PC-9 (cell line): ENCODE data around the gene FANCI. TPM values are rescaled to one million over a fixed set of nuclear protein-coding genes. Genes with fewer than 3 reads are reported as not detected.
A peak's percentile ranks its signal among the peaks of the same experiment; 100 is the strongest.

Experiments used
- BruUV-seq: library from RNA; stranded (reverse); fragments of 400-500 nt; replicated peaks from 2 replicates; lab custom pipeline; 2021; lab: Mats Ljungman, UMichigan
- CTCF ChIA-PET: fragments of 300-600 bp; sonication (Branson Sonifier 250); formaldehyde crosslinking; loops from one replicate; lab custom pipeline; 2022; ENCODE audit warnings: antibody characterized with exemption; lab: Charles Lee
- POLR2A ChIA-PET: fragments of 300-600 bp; sonication (Branson Sonifier 250); formaldehyde crosslinking; loops from one replicate; lab custom pipeline; 2022; ENCODE audit warnings: antibody characterized with exemption; ENCODE audit not compliant: unreplicated experiment; lab: Charles Lee
- DNase-seq, 2 experiments: peaks; one replicate each; pipeline versions ENCODE4 v3.0.0 to v3.0.0-alpha.2; 2015 to 2022; ENCODE audit warnings: mixed read lengths in 1 of 2
- H2AFZ ChIP-seq: fragments of 200-600 bp; sonication (generic); 2 replicates; pipeline ENCODE4 v1.8.1; 2017; ENCODE audit warnings: antibody characterized with exemption
- H3F3A ChIP-seq: fragments of 200-600 bp; sonication (generic); 2 replicates; pipeline ENCODE4 v1.8.1; 2017; ENCODE audit warnings: antibody characterized with exemption, mild to moderate bottlenecking, low read depth; ENCODE audit not compliant: insufficient read depth
- H3K27ac ChIP-seq: fragments of 200-600 bp; sonication (generic); 2 replicates; pipeline ENCODE4 v1.6.1; 2016; ENCODE audit warnings: mixed run types
- H3K27me3 ChIP-seq: fragments of 200-600 bp; sonication (generic); 2 replicates; pipeline ENCODE4 v1.6.1; 2016; ENCODE audit warnings: low read depth, mixed run types; ENCODE audit not compliant: insufficient read depth
- H3K36me3 ChIP-seq: fragments of 200-600 bp; sonication (generic); 2 replicates; pipeline ENCODE4 v1.6.1; 2016; ENCODE audit warnings: low read depth, mixed run types
- H3K4me1 ChIP-seq: fragments of 200-600 bp; sonication (generic); replicated peaks from 2 replicates; pipeline ENCODE4 v1.6.1; 2016; ENCODE audit warnings: mixed run types; ENCODE audit not compliant: insufficient read depth
- H3K4me2 ChIP-seq: fragments of 200-600 bp; sonication (generic); 2 replicates; pipeline ENCODE4 v1.6.1; 2017; ENCODE audit warnings: mixed run types
- H3K4me3 ChIP-seq: fragments of 200-600 bp; sonication (generic); 2 replicates; pipeline ENCODE4 v1.6.1; 2016; ENCODE audit warnings: mixed run types
- H3K79me2 ChIP-seq: fragments of 200-600 bp; sonication (generic); 2 replicates; pipeline ENCODE4 v1.6.1; 2017; ENCODE audit warnings: low read depth, mixed run types
- H3K9me2 ChIP-seq: fragments of 200-600 bp; sonication (generic); 2 replicates; pipeline ENCODE4 v1.8.1; 2017; ENCODE audit warnings: mild to moderate bottlenecking; ENCODE audit not compliant: insufficient read depth
- H3K9me3 ChIP-seq: fragments of 200-600 bp; sonication (generic); 2 replicates; pipeline ENCODE4 v1.8.1; 2016; ENCODE audit warnings: low read depth; ENCODE audit not compliant: insufficient read depth
- H4K20me1 ChIP-seq: fragments of 200-600 bp; sonication (generic); 2 replicates; pipeline ENCODE4 v1.8.1; 2017; ENCODE audit not compliant: insufficient read depth
- CTCF ChIP-seq: fragments of 200-600 bp; sonication (generic); conservative IDR thresholded peaks from 2 replicates; pipeline ENCODE4 v1.6.1; 2017; ENCODE audit warnings: mixed run types, antibody characterized with exemption, mild to moderate bottlenecking, moderate library complexity
- EZH2 ChIP-seq: fragments of 200-600 bp; sonication (generic); IDR thresholded peaks from 2 replicates; pipeline ENCODE4 v1.8.0; 2017; ENCODE audit warnings: antibody characterized with exemption, low read depth
- intact Hi-C: fragments of 100-400 bp; cut with micrococcal nuclease; formaldehyde crosslinking; loops from one replicate; pipeline ENCODE4 v1.10.0; 2022; ENCODE audit not compliant: unreplicated experiment
- total RNA-seq: library from RNA; stranded (reverse); gene quantifications from 2 replicates; pipeline ENCODE4 v1.2.3, GENCODE V29; 2021

FANCI gene
- total RNA-seq, 1 experiment from 2014 or later = 126 TPM

- H3K4me1 ChIP-seq = no peaks in the 10 kb centered on the region
- intact Hi-C loops = no loop called here
- H3K4me3 ChIP-seq = no peak overlapping the region
- H2AFZ ChIP-seq = no peak overlapping the region
- BruUV-seq = no TSS peak
- H3K27ac ChIP-seq = no peak overlapping the region
- H3K79me2 ChIP-seq = no peaks in the 10 kb centered on the region
- H3K9me2 ChIP-seq = no peaks in the 10 kb centered on the region
- ChIA-PET POLR2A (interaction anchor here (0.6 kb wide), 1 partner anchor 63 kb away, joined by 7 read pairs; no protein-coding TSS in a partner anchor), CTCF (interaction anchor here (0.6 to 2.2 kb wide), 4 partner anchors 39 to 246 kb away, joined by 4 to 12 read pairs (median 6); no protein-coding TSS in a partner anchor)
- H4K20me1 ChIP-seq = no peaks in the 10 kb centered on the region
- no peaks in the 10 kb centered on the region for H3F3A ChIP-seq
- H3K36me3 ChIP-seq = no peaks in the 10 kb centered on the region
- no peaks in the 10 kb centered on the region for H3K9me3 ChIP-seq
- H3K4me2 ChIP-seq = no peak overlapping the region
- no peak for DNase-seq
- H3K27me3 ChIP-seq = peaks cover 77% of the 10 kb centered on the region
- no peak for TF ChIP-seq EZH2
- TF ChIP-seq CTCF = no peak
Measured at GRCh38 chr15:89360294-89360971, 116.7 kb downstream of the FANCI start.

GRCh38 chr15:89361451-89362202 is 117.8 kb downstream of the FANCI start:
- TF ChIP-seq CTCF = no peak
- TF ChIP-seq EZH2 = no peak

GRCh38 chr15:89362203-89363101 is 118.7 kb downstream of the FANCI start:
- H3K9me3 ChIP-seq = no peaks in the 10 kb centered on the region
- no peak overlapping the region for H2AFZ ChIP-seq
- no peak for DNase-seq
- no peaks in the 10 kb centered on the region for H3K9me2 ChIP-seq
- H3K27me3 ChIP-seq = peaks cover 79% of the 10 kb centered on the region
- no peak overlapping the region for H3K4me2 ChIP-seq
- BruUV-seq = no TSS peak
- no peak overlapping the region for H3K4me3 ChIP-seq
- ChIA-PET POLR2A (interaction anchor here (0.7 kb wide), 1 partner anchor 328 kb away, joined by 11 read pairs; the partner anchor contains the start of genes PEX11A and WDR93), CTCF (no interaction called here)
- TF ChIP-seq EZH2 (no peak), CTCF (no peak)
- no peaks in the 10 kb centered on the region for H3F3A ChIP-seq
- intact Hi-C loops = no loop called here
- no peaks in the 10 kb centered on the region for H4K20me1 ChIP-seq
- H3K36me3 ChIP-seq = no peaks in the 10 kb centered on the region
- H3K27ac ChIP-seq = no peak overlapping the region
- H3K4me1 ChIP-seq = no peaks in the 10 kb centered on the region
- H3K79me2 ChIP-seq = no peaks in the 10 kb centered on the region

More at GRCh38 chr15:89361451-89362202, 117.8 kb downstream of the FANCI start:
- Histone ChIP-seq H4K20me1 (no peaks in the 10 kb centered on the region), H3K79me2 (no peaks in the 10 kb centered on the region), H3K27ac (no peak overlapping the region), H3K27me3 (peaks cover 83% of the 10 kb centered on the region), H3F3A (no peaks in the 10 kb centered on the region), H2AFZ (no peak overlapping the region), H3K36me3 (no peaks in the 10 kb centered on the region), H3K9me2 (no peaks in the 10 kb centered on the region), H3K4me2 (no peak overlapping the region), H3K9me3 (no peaks in the 10 kb centered on the region), H3K4me3 (no peak overlapping the region), H3K4me1 (no peaks in the 10 kb centered on the region)
- BruUV-seq = no TSS peak
- ChIA-PET CTCF (interaction anchor here (1.0 kb wide), 1 partner anchor 69 kb away, joined by 4 read pairs; no protein-coding TSS in a partner anchor), POLR2A (interaction anchor here (0.7 kb wide), 1 partner anchor 329 kb away, joined by 11 read pairs; the partner anchor contains the start of genes PEX11A and WDR93)
- intact Hi-C loops = no loop called here
- DNase-seq = peak in 1 of 2 experiments; percentile 66
